Superior temporal gyrus (tissue), 1 donor: ENCODE data around the gene HTR1A.

ENCODE experiments used
- DNase-seq: peaks from one replicate; pipeline ENCODE4 v3.0.0-alpha.2; 2016; ENCODE audit errors: extremely low spot score

HTR1A gene

DNA sequence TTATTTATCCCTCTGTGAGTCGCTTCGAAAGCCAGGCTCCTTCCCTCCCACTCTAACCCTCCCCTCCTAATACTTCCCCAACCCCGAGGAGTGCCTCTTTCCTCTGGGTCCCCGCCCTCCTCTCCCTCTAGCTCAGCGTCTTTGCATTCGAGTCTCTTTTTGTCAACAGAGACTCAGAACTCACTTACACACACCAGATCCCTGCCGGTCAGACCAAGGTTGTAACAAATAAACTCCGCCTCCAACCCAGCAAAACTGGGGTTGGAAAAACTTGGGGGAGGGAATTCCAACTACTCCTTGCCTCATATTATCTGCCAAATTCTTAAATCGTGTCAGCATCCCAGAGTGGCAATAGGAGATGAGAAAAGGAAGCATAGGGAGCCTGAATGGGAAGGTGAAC, at the start of gene HTR1A:
Gene HTR1A (minus strand): TSS at position 167 of the 400 bp plus-strand sequence. CDS start 726 bp downstream, outside the sequence.
- peak; percentile 15 for DNase-seq

DNA sequence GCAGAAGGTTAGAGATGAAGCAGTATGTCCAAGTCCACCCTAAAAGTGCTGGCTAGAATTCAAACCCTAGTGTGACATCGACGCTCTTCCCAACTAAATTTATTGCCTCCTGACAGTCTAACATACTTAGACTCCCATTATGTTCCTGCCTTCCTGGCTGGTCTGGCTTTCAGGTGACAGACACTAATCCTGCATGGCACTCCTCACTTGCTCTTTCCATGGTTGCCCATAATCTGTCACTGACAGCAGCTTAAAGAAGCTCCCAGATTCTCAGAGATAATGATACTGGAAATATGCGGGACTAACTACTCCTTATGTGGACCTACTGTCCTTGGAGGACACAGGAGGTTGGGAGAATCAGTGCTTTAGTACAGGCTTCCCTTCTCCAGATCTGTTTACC, 41.7 kb upstream of the HTR1A start:
- no peak for DNase-seq

DNA sequence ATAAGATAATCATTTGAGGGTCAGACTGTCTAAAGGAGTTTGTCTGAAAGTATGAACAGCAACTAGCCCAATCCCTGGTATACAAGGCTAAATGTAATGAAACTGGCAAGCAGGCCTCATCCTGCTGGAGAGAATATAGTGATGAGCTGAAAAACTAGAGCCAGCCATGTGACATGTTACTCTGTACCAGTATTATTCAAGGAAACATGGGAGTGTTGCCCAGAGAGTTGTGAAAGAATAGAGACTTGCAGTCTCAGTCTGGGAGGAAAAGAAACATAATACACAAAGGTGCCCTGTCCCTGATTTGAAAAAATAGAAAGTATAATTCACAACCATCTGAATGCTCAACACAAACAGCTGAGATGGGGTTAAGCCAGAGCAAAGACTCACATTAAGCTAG, 37.9 kb upstream of the HTR1A start:
- peak; percentile 79 for DNase-seq

DNA sequence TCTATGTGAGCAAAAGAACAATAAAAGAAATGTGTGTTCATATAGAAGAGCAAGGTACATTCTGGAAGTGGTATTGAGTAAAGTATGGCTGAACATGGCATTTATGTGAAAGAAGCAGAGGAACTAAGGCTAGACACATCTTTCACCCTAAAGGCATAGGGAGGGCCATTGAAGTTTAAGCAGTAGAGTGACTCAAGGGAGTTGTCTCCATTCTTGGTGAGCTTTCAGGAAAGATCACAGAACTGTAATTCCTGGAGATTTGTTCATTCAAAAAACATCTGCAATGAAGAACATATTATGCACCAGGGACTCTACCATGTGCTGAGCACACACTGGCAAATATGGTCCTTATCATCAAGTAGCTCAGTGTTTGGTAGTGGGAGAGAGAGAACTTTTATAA, 24.8 kb upstream of the HTR1A start:
- DNase-seq: no peak

DNA sequence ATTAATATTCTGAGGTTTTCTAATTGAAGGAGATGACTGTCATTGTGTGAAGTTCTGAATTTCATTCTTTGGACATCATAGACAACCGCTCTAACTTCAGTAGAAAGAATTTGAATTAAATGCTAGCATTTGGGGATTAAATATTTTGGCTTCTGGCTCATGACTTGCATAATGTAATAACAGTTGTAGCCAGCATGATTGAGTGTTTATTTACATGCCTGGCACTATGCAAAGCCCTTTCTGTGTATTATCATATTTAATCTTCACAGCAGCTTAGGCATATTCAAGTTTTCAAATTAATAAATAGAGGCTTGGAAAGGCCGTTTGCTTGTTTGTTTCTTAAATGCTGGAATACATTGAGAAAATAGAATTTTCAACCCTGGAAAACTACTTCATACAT, 19.6 kb upstream of the HTR1A start:
- no peak for DNase-seq

DNA sequence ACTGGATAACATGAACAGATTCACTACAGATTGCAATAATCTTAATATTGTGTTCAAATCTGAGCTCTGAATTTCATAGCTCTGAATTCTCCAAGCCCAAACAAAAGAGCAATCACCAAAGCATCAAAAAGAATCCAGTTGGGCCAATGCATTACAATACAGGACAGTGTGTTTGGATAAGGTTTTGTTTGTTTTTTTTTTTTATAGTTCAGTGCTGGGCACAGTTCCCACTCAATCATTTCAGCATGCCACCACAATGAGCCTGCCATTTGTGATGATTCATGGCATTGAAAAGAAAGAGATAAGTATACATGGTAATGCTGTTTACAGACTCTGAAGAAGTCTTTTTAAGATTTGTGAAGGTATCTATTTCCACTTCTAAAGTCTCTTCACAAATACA, 1.7 kb upstream of the HTR1A start:
- peak; percentile 12 for DNase-seq

DNA sequence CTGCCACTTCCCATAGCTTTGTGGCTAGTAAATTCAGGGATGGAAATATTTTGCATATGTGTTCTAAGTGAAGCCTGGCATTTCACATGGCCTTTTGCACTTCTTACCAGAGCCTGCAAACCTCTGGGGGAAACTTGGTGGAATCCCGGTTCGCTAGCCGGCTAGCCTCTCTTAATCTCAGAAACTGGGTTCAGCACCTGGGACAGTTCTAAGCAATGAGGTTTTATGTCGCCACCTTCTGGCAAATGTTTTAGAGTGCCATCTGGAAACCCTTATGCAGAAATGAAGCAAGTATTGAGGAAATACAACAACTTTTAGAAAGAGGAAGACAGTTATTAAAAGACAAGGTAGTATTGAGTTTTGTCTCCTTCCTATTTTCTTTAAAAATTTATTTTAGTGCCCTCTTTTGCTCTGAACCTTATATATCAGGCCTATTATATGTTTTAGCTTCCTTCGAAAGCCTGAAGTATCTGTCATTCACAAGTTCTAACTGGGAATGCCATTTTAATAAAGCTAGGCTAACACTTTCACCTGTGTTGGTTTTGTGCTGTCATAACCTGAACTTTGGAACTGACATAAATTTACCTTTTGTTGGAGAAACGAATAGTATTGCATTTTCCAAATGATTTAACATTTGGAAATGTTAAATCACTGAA, 963 bp upstream of the HTR1A start:
- peak; percentile 92 for DNase-seq

DNA sequence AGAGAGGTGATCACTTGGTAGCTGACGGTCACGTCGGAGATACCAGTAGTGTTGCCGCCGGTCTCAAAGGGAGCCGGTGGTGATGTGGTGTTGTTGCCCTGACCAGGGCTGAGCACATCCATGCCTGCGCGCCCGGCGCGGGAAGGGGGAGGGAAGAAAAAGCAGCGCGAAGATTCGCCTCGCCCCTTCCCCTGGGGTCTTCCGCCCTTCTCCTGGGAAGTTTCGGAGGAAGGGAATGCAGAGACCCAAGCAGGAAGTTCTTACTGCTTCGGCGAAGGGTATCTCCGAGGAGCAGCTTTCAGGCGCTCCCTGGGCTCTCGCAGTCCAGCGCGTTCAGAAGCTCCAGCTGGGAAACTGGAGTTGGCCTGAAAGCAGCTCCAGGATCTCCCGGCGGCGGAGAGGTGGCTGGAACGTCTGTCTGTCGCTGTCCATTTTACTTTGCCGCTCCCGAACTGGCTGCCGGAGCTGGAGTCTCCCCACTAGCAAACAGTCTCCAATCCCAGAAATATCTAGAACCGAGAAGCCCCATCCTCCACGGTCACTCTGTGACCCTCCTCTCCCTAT, 565 bp downstream of the HTR1A start:
- peak; percentile 10 for DNase-seq

DNA sequence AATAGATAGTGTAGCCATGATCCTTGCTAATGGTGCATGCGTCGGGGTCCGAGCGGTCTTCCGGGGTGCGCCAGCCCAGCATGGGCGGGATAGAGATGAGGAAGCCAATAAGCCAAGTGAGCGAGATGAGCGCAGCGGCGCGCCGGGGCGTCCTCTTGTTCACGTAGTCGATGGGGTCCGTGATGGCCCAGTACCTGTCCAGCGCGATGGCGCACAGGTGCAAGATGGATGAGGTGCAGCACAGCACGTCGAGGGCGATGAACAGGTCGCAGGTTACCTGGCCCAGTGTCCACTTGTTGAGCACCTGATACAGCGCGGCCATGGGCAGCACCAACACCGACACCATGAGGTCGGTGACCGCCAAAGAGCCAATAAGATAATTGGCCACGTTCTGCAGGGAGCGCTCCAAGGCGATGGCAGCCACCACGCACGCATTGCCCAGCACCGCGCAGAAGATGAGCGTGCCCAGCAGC, 1.1 kb downstream of the HTR1A start:
- DNase-seq: peak; percentile 6

DNA sequence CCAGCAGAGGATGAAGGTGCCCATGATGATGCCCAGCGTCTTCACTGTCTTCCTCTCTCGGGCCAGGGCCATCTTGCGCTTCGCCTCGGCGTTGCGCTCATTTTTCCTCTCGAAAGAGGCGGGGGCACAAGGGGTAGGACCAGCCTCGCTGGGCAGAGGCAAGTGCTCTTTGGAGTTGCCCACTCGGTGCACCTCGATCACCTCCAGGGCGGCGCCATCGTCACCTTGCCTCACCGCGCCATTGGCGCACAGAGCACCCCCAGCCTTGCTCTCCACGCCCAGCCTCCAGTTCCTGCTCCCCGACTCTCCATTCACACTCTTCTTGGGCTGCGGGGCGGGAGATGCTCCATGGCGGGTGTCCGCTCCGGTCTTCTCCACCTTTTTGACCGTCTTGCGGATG, 1.6 kb downstream of the HTR1A start:
- DNase-seq: peak; percentile 3

DNA sequence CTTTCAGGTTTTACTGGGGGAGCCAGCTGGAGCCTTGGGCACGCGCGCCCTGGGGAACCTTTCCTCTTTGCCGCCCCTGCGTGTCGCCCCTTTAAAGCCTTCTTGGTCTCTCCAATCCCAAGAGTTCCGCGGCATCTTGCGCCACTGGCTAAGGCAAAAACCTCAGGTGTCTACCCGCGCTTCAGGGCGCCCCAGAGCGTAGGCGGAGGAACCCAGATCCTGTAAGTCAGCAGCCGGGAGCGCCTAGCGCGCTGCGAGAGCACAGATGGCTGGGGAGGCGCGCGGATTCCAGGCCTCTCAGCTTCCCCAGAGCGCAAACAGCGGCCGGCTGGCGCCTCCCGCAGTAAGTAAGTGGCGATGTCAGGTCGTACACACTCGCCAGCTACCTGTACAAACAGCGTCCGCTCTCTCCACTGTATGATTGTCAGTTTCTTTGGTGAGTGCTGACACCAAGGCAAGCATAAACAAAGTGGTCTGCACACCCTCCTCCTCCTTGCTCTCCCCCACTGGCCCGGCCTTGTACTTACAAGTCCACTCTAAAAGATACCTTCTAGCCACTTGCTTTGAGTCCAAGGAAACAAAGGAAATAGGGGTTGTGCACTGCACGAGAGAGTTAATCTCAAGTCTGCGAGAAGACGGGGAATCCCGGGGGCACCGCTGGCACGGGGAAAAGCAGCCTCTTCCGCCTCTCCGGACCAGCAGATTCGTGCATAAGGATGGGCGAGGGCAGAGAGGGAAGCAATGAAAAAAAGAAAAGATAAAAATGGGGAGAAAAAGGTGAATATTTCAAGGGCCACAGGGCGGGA, 2.9 kb downstream of the HTR1A start:
- peak; percentile 53 for DNase-seq

DNA sequence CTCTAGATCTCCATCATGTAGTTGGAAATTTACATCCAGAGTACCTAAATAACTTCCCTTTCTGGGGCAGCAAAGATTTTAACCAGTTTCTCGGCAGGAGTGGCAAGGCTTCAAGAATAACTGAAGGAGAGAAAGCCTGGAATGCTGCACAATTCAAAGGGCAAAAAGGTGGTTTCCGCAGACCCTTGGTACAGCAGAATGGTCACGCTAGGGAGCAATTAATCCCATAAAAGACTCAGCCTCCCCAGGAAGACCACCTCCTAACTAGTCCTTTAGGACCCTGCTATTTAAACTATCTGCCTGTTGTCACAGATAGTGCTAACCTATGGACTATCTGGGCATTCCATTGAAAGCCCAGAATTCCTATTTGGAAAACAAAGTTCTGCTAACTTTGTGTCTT, 3.6 kb downstream of the HTR1A start:
- no peak for DNase-seq

DNA sequence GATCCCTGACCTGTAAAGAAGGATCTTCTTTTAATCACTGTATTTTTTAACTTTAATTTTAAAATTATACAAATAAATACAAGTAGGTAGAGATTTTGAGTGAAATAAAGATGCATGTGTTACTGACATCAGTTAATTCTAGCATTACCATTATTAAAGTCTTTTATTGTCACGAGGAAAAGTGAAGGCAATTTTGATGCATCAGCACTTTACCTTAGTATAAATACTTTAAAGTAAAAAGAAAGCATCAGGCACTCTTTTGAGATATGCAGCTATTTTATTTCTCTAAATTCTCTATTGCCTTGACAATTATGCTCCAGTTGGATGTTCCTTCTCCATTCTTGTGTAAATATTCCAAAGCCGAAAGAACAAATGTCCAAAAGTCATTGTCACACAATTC, 4.6 kb downstream of the HTR1A start:
- peak; percentile 17 for DNase-seq

DNA sequence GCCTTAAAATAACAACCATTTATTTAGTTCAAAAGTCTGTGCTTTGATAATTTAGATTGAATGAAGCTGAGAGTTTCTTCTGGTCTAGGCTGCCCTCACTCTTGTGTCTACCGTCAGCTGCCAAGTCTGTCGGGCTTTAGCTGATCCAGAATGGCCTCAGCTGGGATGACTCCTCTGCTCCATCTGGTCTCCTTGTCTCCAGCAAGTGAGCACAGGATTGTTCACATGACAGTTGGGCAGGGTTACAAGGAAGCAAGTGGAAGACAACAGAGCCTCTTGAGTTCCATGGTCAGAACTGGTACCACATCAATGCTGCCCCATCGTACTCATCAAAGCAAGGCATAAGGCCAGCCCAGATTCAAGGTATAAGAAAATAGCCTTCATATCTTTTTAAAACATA, 9.0 kb downstream of the HTR1A start:
- no peak for DNase-seq

DNA sequence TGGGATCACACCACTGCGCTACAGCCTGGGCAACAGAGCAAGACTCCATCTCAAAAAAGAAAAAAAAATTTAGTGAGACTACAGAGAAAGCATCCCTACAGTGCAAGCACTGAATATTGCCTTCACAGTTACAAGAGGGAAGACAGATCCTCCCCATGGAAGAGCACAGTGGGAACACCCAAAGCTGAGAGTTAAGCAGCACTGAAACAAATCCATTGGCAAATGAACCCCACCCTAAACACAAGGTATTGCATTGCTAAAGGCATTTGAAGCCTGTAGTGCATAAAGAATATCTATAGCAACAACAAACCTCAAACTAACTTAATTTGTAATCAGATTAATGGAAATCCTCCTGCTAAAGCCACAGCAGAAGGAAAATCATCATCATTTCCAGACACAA, 27.1 kb downstream of the HTR1A start:
- DNase-seq: no peak

DNA sequence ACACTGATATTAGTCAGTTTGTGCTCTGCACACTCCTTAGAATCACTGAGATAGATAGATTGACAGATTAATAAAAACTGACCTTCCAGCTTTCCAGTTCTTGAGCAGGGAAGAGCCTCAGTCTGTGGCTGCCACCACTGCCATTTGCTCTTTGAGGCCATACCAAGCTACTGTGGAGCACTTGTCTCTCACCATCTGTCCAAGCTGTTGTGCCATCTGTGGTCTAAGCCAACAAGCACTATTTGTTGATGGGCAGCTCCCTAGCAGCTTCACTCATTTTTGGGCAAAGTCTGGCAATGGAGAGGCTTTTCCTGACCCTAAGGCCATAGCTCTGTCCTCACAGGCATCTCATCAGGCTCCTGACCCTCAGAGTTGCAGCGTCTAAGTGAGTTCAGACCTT, 30.4 kb downstream of the HTR1A start:
- no peak for DNase-seq

DNA sequence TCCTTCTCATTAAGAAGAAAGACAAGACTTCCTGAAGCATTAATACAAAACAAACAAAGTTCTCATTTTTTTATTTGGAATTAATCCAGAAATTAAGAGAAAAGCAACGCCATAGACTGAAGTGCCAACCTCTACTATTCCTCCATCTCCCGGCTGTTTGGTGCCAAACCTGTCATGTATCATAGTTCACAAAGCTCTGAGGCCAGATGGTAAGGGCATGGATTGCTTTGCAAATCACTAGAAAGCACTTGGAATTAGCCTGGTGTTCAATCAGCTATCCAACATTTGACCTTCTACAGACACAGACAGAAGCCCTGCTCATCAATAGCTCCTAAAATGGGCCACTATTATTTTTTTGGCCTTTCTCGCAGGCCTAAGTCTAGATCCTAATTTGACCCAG, 33.8 kb downstream of the HTR1A start:
- no peak for DNase-seq

DNA sequence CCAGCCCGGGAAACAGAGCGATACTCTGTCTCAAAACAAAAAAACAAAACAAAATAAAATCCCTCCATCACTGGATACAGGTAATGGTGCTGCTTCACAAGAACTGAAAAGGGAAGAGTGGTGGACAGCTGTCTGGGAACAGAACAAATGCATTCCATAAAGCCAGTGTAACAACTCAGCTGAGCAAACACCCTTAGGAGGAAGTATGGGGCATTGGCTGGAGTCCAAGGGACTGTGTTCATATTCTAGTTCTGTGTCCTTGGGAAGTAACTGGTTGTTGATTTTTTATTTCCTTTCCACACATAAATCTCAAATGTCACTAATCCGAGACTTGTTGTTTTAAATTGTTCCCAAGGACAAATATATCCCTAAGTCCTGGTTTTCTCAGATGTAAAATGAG, 38.3 kb downstream of the HTR1A start:
- no peak for DNase-seq

DNA sequence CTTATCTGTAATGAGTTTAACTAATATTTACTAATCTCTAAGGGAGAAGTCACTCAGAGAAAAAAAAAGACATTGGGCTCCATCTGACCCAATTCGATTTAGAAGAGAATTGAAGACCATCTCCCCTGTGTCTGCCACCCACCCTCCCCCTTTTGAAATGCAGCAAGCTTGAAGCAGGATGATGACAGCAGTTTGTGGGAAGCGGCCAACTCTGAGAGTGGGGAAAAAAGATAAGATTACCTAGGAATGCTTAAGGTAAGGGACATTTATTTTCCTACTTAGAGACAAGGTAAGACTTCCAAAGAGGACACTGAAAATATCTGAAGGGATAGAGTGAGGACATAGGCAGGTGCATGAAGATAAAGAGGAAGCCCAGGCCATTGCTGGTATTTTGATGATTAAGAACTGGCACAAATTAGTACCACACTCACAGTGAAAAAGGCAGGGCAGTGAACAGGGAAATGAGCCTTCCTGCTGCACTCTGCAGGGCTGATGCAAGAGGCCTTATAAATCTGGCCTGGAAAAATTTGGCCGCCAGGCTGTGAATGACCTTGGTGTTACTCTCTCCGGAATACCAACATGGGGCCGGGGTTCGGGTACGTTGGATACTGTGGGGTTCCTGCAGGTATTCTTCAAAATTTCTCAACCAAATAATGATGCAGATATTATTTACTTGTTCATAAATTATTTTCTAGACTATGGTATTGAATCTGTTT, 42.3 kb downstream of the HTR1A start:
- DNase-seq: no peak

DNA sequence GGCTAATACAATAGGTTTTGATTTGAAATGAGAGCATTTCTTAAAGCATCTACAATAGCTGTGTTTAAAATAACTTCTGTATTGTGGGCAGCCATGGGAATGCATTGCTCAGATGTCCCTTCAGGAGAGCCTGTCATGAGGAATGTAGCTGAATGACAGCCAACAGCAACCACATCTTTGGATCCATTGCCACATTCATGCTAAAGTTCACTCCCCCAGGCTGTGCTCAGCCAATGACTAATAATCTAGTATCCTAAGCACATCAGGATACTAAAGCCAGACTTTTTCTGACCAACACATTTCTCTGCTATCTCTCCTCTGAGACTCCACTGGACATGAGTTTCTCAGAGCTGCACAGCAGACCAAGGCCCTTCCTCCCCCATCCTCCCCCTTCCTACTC, 45.5 kb downstream of the HTR1A start:
- no peak for DNase-seq

DNA sequence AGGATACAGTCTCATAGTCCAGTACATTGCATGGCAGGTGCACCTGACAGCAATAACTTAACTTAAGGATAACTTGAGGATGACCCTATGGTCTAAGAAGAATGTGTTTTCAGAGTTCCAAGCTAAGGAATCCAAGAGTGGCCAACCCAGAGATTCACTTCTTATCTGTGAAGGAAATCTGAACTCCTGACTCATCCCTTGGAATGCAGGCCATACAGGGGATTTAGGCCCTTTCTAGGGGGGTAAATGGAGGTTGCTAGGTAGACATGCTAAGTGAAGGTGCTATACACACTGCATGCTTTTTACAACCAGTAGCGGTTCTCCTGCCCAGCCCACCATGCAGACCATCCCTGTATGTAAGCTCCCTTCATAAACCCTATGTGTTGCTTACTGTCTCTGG, 50.4 kb downstream of the HTR1A start:
- DNase-seq: no peak
